ENCODE results near the gene PLA2G12A. TPM values are rescaled to one million over a fixed set of nuclear protein-coding genes. Genes with fewer than 3 reads are reported as not detected.

The PLA2G12A gene
- total and polyA plus RNA-seq, 2 donors (not counting 3 experiments of a cell fraction or from before 2014, with no cell fraction given) = 21.6 to 27.1 TPM

- BruUV-seq (replicated peaks) = no TSS peak
- Histone ChIP-seq H2AFZ (ENCODE audit: low read depth, low read length) (no peak overlapping the region), H3K79me2 (ENCODE audit: control insufficient read depth, insufficient read depth, low read length) (no peaks in the 10 kb centered on the region), H3K9me3 (replicated peaks; ENCODE audit: control insufficient read depth, insufficient read depth, low read length) (no peaks in the 10 kb centered on the region), H3K27me3 (ENCODE audit: control insufficient read depth in 2 of 2, insufficient read depth in 2 of 2, low read length in 2 of 2) (no peaks in the 10 kb centered on the region), H3K4me2 (ENCODE audit: insufficient read depth, low read length) (no peak overlapping the region), H3K4me3 (replicated peaks in 1 of 3; ENCODE audit: insufficient read depth in 1 of 3, low read depth in 1 of 3, low read length in 3 of 3) (no peak overlapping the region), H3K36me3 (ENCODE audit: control insufficient read depth in 2 of 2, extremely low read depth in 1 of 2, insufficient read depth in 2 of 2, low read length in 2 of 2) (no peaks in the 10 kb centered on the region), H3K9ac (replicated peaks; ENCODE audit: extremely low read depth, insufficient read depth, low read length) (no peak overlapping the region), H3K27ac (ENCODE audit: insufficient read depth, low read depth, low read length) (no peak overlapping the region), H3K4me1 (ENCODE audit: control insufficient read depth, extremely low read depth, insufficient read depth, low read length) (no peaks in the 10 kb centered on the region), H4K20me1 (replicated peaks; ENCODE audit: control insufficient read depth, extremely low read depth, insufficient read depth, low read length) (no peaks in the 10 kb centered on the region), H3K9me1 (replicated peaks; ENCODE audit: control insufficient read depth, extremely low read depth, insufficient read depth, low read length) (no peaks in the 10 kb centered on the region)
- dilution Hi-C loops (cut with MboI; ENCODE audit: extremely low pct_ligation_motif_present, low sequenced_read_pairs) (no loop called here), intact Hi-C loops (cut with micrococcal nuclease) (no loop called here)
- DNase-seq (ENCODE audit: low read depth, low spot score) (no peak), FAIRE-seq (no peak)
- ChIA-PET CTCF (interaction anchor here (0.7 kb wide), 1 partner anchor 48 kb away, joined by 3 read pairs; no protein-coding TSS in a partner anchor), POLR2A (no interaction called here)
- no peak for TF ChIP-seq EZH2 (IDR thresholded peaks at IDR 0.05; ENCODE audit: borderline replicate concordance, low read depth, low read length, severe bottlenecking)
- TF ChIP-seq MYC (IDR thresholded peaks at IDR 0.05; ENCODE audit: low read depth, low read length) = no peak
- no peak for TF ChIP-seq MAX (IDR thresholded peaks at IDR 0.05; ENCODE audit: insufficient read depth, insufficient read length)
Observed at GRCh38 chr4:109738104-109738872, 8.4 kb upstream of the PLA2G12A start.

- H3K4me1 ChIP-seq (ENCODE audit: control insufficient read depth, extremely low read depth, insufficient read depth, low read length) = no peaks in the 10 kb centered on the region
- TF ChIP-seq MYC (IDR thresholded peaks at IDR 0.05; ENCODE audit: low read depth, low read length) (no peak), FOS (IDR thresholded peaks at IDR 0.05; ENCODE audit: borderline replicate concordance, insufficient read depth, low read length) (peak; percentile 11)
- no peaks in the 10 kb centered on the region for H3K27me3 ChIP-seq (ENCODE audit: control insufficient read depth in 2 of 2, insufficient read depth in 2 of 2, low read length in 2 of 2)
- H3K9me1 ChIP-seq (replicated peaks; ENCODE audit: control insufficient read depth, extremely low read depth, insufficient read depth, low read length) = no peaks in the 10 kb centered on the region
- no TSS peak for BruUV-seq (replicated peaks)
- dilution Hi-C loops (cut with MboI; ENCODE audit: extremely low pct_ligation_motif_present, low sequenced_read_pairs) (no loop called here), intact Hi-C loops (cut with micrococcal nuclease) (no loop called here)
- H3K36me3 ChIP-seq (ENCODE audit: control insufficient read depth in 2 of 2, extremely low read depth in 1 of 2, insufficient read depth in 2 of 2, low read length in 2 of 2) = no peaks in the 10 kb centered on the region
- POLR2A ChIA-PET = no interaction called here
- H3K9ac ChIP-seq (replicated peaks; ENCODE audit: extremely low read depth, insufficient read depth, low read length) = no peak overlapping the region
- CTCF ChIA-PET = no interaction called here
- H4K20me1 ChIP-seq (replicated peaks; ENCODE audit: control insufficient read depth, extremely low read depth, insufficient read depth, low read length) = no peaks in the 10 kb centered on the region
- H3K4me3 ChIP-seq (replicated peaks in 1 of 3; ENCODE audit: insufficient read depth in 1 of 3, low read depth in 1 of 3, low read length in 3 of 3) = no peak overlapping the region
- no peak overlapping the region for H3K27ac ChIP-seq (ENCODE audit: insufficient read depth, low read depth, low read length)
- FAIRE-seq (peak; percentile 55), DNase-seq (ENCODE audit: low read depth, low spot score) (no peak)
- no peak overlapping the region for H2AFZ ChIP-seq (ENCODE audit: low read depth, low read length)
- H3K9me3 ChIP-seq (replicated peaks; ENCODE audit: control insufficient read depth, insufficient read depth, low read length) = no peaks in the 10 kb centered on the region
- H3K79me2 ChIP-seq (ENCODE audit: control insufficient read depth, insufficient read depth, low read length) = no peaks in the 10 kb centered on the region
- no peak overlapping the region for H3K4me2 ChIP-seq (ENCODE audit: insufficient read depth, low read length)
Observed at GRCh38 chr4:109735566-109736365, 5.9 kb upstream of the PLA2G12A start.

All from endothelial cell of umbilical vein (primary cell).